Uterus (tissue), 4 donors: ENCODE measurements around the gene DMRT3. TPM values are rescaled to one million over a fixed set of nuclear protein-coding genes. Genes with fewer than 3 reads are reported as not detected.
A peak's percentile ranks its signal among the peaks of the same experiment; 100 is the strongest.

Source experiments
- DNase-seq, 2 donors: peaks; one replicate each; pipeline ENCODE4 v3.0.0-alpha.2; 2019 to 2020
- H3K27ac ChIP-seq, 2 donors: fragments of 200-600 bp; sonication (generic); 1 replicate in 1 of 2; 2 replicates in 1 of 2; pipeline ENCODE4 v1.5.1; 2016 to 2018
- H3K27me3 ChIP-seq, 2 donors: fragments of 200-600 bp; sonication (generic); one replicate each; pipeline ENCODE4 v1.5.1; 2018 to 2019; ENCODE audit warnings: control low read depth in 1 of 2
- H3K36me3 ChIP-seq, 2 donors: fragments of 200-600 bp; sonication (generic); one replicate each; pipeline ENCODE4 v1.5.1; 2019; ENCODE audit warnings: control low read depth in 1 of 2
- H3K4me1 ChIP-seq, 2 donors: fragments of 200-600 bp; sonication (generic); one replicate each; pipeline ENCODE4 v1.5.1; 2018 to 2019; ENCODE audit warnings: control low read depth in 1 of 2
- H3K4me3 ChIP-seq, 2 donors: fragments of 200-600 bp; sonication (generic); 1 replicate in 1 of 2; 2 replicates in 1 of 2; pipeline ENCODE4 v1.5.1; 2018 to 2019; ENCODE audit warnings: mild to moderate bottlenecking in 1 of 2
- H3K9me3 ChIP-seq, 2 donors: fragments of 200-600 bp; sonication (generic); one replicate each; pipeline ENCODE4 v1.5.1; 2019; ENCODE audit warnings: control low read depth in 1 of 2
- CTCF ChIP-seq, 4 experiments: fragments of 200-600 bp in 2 of 4; fragments of 450-650 bp in 2 of 4; sonication (generic) in 2 of 4; IDR thresholded peaks; one replicate each; pipeline ENCODE4 v1.5.1; 2016 to 2019; ENCODE audit warnings: antibody characterized with exemption in 4 of 4, mild to moderate bottlenecking in 2 of 4, moderate library complexity in 1 of 4
- POLR2A ChIP-seq, 2 donors: fragments of 450-650 bp; IDR thresholded peaks; one replicate each; pipeline ENCODE4 v1.6.1; 2016; ENCODE audit warnings: antibody characterized with exemption in 2 of 2, mild to moderate bottlenecking in 1 of 2, moderate library complexity in 1 of 2
- intact Hi-C: fragments of 100-400 bp; cut with DNase I; formaldehyde crosslinking; loops from one replicate; pipeline ENCODE4 v1.15.1; 2023; ENCODE audit warnings: low total_unique reads
- total RNA-seq, 4 donors: library from RNA; depleted of rRNA in 3 of 4; stranded (reverse); fragments of >200 nt in 3 of 4; gene quantifications; one replicate each; pipeline versions ENCODE4 v1.1.0 to v1.2.4, GENCODE V29; 2014 to 2023
- donor health status: DM: yes; HTN: yes; CAD: no.

The DMRT3 gene
- total RNA-seq, 4 donors from 2014 or later = under 0.01 to 9.1 (median 0.18) TPM; not detected in 1

- no peak for DNase-seq
- Histone ChIP-seq H3K9me3 (no peaks in the 10 kb centered on the region), H3K36me3 (no peaks in the 10 kb centered on the region), H3K4me1 (no peaks in the 10 kb centered on the region), H3K4me3 (no peak overlapping the region), H3K27me3 (no peaks in the 10 kb centered on the region), H3K27ac (no peak overlapping the region)
- TF ChIP-seq POLR2A (IDR thresholded peaks at IDR 0.05) (no peak), CTCF (IDR thresholded peaks at IDR 0.05) (no peak)
- intact Hi-C loops = no loop called here
Measured at GRCh38 chr9:1001838-1002237, 25.4 kb downstream of the DMRT3 start.

- no peak overlapping the region for H3K27ac ChIP-seq
- TF ChIP-seq POLR2A (IDR thresholded peaks at IDR 0.05) (no peak), CTCF (IDR thresholded peaks at IDR 0.05) (no peak)
- no peaks in the 10 kb centered on the region for H3K27me3 ChIP-seq
- no peaks in the 10 kb centered on the region for H3K4me1 ChIP-seq
- no peak overlapping the region for H3K4me3 ChIP-seq
- intact Hi-C loops = no loop called here
- DNase-seq = no peak
- H3K36me3 ChIP-seq = no peaks in the 10 kb centered on the region
- H3K9me3 ChIP-seq = no peaks in the 10 kb centered on the region
Measured at GRCh38 chr9:1002678-1003077, 26.2 kb downstream of the DMRT3 start.

- no peaks in the 10 kb centered on the region for H3K4me1 ChIP-seq
- no peak for DNase-seq
- no peaks in the 10 kb centered on the region for H3K27me3 ChIP-seq
- no peak overlapping the region for H3K27ac ChIP-seq
- no peak overlapping the region for H3K4me3 ChIP-seq
- no peaks in the 10 kb centered on the region for H3K9me3 ChIP-seq
- intact Hi-C loops = no loop called here
- no peaks in the 10 kb centered on the region for H3K36me3 ChIP-seq
- TF ChIP-seq POLR2A (IDR thresholded peaks at IDR 0.05) (no peak), CTCF (IDR thresholded peaks at IDR 0.05) (peak in 2 of 4 experiments; percentile 28)
Measured at GRCh38 chr9:1005043-1005667, 28.7 kb downstream of the DMRT3 start.

- H3K4me3 ChIP-seq = no peak overlapping the region
- H3K9me3 ChIP-seq = no peaks in the 10 kb centered on the region
- TF ChIP-seq CTCF (IDR thresholded peaks at IDR 0.05) (no peak), POLR2A (IDR thresholded peaks at IDR 0.05) (no peak)
- intact Hi-C loops = no loop called here
- no peaks in the 10 kb centered on the region for H3K36me3 ChIP-seq
- H3K27ac ChIP-seq = no peak overlapping the region
- H3K4me1 ChIP-seq = no peaks in the 10 kb centered on the region
- no peak for DNase-seq
- H3K27me3 ChIP-seq = no peaks in the 10 kb centered on the region
Measured at GRCh38 chr9:1007312-1007711, 30.9 kb downstream of the DMRT3 start.

- H3K27ac ChIP-seq = no peak overlapping the region
- no peak for TF ChIP-seq POLR2A (IDR thresholded peaks at IDR 0.05)
- no peak for TF ChIP-seq CTCF (IDR thresholded peaks at IDR 0.05)
- no peaks in the 10 kb centered on the region for H3K4me1 ChIP-seq
- H3K36me3 ChIP-seq = no peaks in the 10 kb centered on the region
- no peak for DNase-seq
- H3K4me3 ChIP-seq = no peak overlapping the region
- H3K9me3 ChIP-seq = no peaks in the 10 kb centered on the region
- no peaks in the 10 kb centered on the region for H3K27me3 ChIP-seq
- intact Hi-C loops = no loop called here
Measured at GRCh38 chr9:1008216-1008615, 31.8 kb downstream of the DMRT3 start.
